ENCODE data around the gene FRMPD2. TPM values are rescaled to one million over a fixed set of nuclear protein-coding genes. Genes with fewer than 3 reads are reported as not detected.
A peak's percentile ranks its signal among the peaks of the same experiment; 100 is the strongest.

Gene FRMPD2
- total RNA-seq, 1 experiment from 2014 or later: 0.44 TPM

- Histone ChIP-seq H3K79me1 (ENCODE audit: insufficient read depth, low read depth, low read length, poor library complexity, severe bottlenecking) (no peaks in the 10 kb centered on the region), H3K27ac (ENCODE audit: insufficient read length, low read depth, low read length) (no peak overlapping the region), H2BK15ac (ENCODE audit: low read depth, low read length) (no peak overlapping the region), H2AK5ac (ENCODE audit: insufficient read length, low read length) (no peak overlapping the region), H2BK120ac (ENCODE audit: low read depth, low read length, poor library complexity, severe bottlenecking) (no peak overlapping the region), H2BK12ac (ENCODE audit: insufficient read length, low read depth, low read length) (no peak overlapping the region), H3K27me3 (ENCODE audit: insufficient read depth, low read length) (no peaks in the 10 kb centered on the region), H2AFZ (ENCODE audit: low read length) (no peak overlapping the region), H3K9me3 (ENCODE audit: control insufficient read depth, low read depth, low read length) (no peaks in the 10 kb centered on the region), H3K14ac (ENCODE audit: insufficient read depth, low read length) (no peak overlapping the region), H3K9ac (ENCODE audit: extremely low read depth, insufficient read length, low read length) (no peak overlapping the region), H3K79me2 (ENCODE audit: insufficient read depth, low read length) (peaks cover 8% of the 10 kb centered on the region; the same call in 1 of the 2 replicates), H3K23ac (ENCODE audit: insufficient read length, low read depth, low read length) (no peak overlapping the region), H3K23me2 (ENCODE audit: insufficient read length, low read depth, low read length, poor library complexity, severe bottlenecking) (no peaks in the 10 kb centered on the region), H3K4ac (ENCODE audit: low read depth, low read length) (no peak overlapping the region), H3K4me1 (ENCODE audit: insufficient read depth, low read length) (no peaks in the 10 kb centered on the region), H3K18ac (ENCODE audit: insufficient read length, low read depth, low read length) (no peak overlapping the region), H4K8ac (replicated peaks; ENCODE audit: insufficient read length, low read depth, low read length) (no peak overlapping the region), H4K5ac (ENCODE audit: insufficient read length, low read depth, low read length) (no peak overlapping the region), H2BK20ac (ENCODE audit: low read depth, low read length, poor library complexity, severe bottlenecking) (no peak overlapping the region), H4K20me1 (ENCODE audit: control insufficient read depth, insufficient read depth, insufficient read length) (no peaks in the 10 kb centered on the region), H3T11ph (ENCODE audit: low read length) (no peak overlapping the region), H3K56ac (ENCODE audit: insufficient read length, low read depth, low read length) (no peak overlapping the region), H4K91ac (ENCODE audit: insufficient read length, low read depth, low read length) (no peak overlapping the region), H2BK5ac (ENCODE audit: insufficient read length, low read length) (no peak overlapping the region), H3K4me2 (ENCODE audit: insufficient read depth, insufficient read length, low read length) (no peak overlapping the region)
- TF ChIP-seq CTCF (conservative IDR thresholded peaks at IDR 0.05): 0 out of 3 replicates have a peak, but pooled peaks have one; percentile 16
- no CpG with 5 or more reads among the region's 9 CpGs for WGBS (ENCODE audit: extremely low coverage, insufficient read length, low lambda C conversion rate)
- Mint-ChIP-seq H3K36me3 (ENCODE audit: insufficient read depth in 1 of 3, low read depth in 3 of 3) (peaks cover 0 to 3% (median 0%) of the 10 kb centered on the region in 3 experiments; a peak in 3 of 7 replicates), H3K27me3 (ENCODE audit: low read depth) (peaks cover 31% of the 10 kb centered on the region), H3K4me1 (peaks cover 18 to 24% of the 10 kb centered on the region in 2 experiments), H3K9me3 (no peaks in the 10 kb centered on the region; a peak in 1 of 5 replicates), H3K4me3 (peak overlapping the region; percentile 49 to 72), H3K27ac (peak overlapping the region in 2 of 3 experiments; percentile 22 to 56; a peak in 3 of 7 replicates)
- no peak for DNase-seq
These were observed 31.4 kb upstream of the FRMPD2 start for GRCh38 chr10:48305905-48306264.

All from H9 (cell line).